Erythroblast (primary cell): ENCODE measurements around the gene CTNNA2.

ENCODE experiments used
- GATA1 ChIP-seq: IDR thresholded peaks from 2 replicates; pipeline ENCODE4 v1.6.1; 2011; ENCODE audit warnings: low read depth, mild to moderate bottlenecking, control low read depth, low read length, moderate library complexity
- POLR2A ChIP-seq: IDR thresholded peaks from 2 replicates; pipeline ENCODE4 v1.6.1; 2011; ENCODE audit warnings: mild to moderate bottlenecking, low read length

DNA sequence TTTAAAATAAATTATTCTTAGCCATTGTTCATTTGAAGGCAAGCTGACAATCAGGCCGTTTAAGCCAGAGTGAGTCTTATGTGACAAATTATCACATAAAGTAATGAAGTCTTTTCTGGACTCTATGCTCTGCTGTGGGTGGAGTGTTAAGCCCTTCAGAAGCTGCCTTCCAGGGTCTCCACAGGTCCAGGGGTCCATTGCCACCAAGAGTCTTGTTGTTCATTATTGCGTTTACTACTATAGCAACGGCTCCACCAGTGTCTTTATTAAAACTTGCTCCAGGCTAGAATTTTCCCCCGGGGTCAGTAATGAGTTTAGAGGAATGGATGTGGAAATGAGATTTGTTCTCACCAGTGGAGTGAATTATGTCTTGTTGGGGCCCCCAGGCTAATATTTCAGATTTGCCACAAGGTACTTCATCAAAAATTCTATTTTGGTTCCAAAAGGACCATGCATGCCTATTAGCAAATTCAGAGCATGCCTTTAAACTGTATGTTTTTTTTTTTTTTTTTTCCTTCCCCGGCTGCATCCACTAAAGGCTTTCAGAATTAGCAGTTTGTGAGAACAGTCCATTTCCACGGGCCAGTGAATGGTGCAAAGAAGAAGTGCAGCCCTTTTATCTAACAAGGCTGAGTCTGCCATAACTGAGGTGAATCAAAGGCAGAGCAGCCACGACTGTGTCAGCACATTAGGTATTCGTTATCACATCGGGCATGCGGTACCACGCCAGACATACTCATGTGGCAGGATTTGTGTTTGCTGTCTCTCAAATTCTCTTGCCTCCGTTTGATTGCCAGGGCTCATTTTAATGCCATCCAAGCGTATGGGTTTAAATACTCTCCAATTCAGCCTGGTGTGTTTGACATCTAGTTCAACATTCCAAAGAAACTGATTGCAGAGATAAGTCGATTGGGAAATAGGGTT, 817.9 kb downstream of the CTNNA2 start:
- TF ChIP-seq POLR2A (no peak), GATA1 (no peak)
